Measurements from ENCODE around the gene PARD3B.

The PARD3B gene

DNA sequence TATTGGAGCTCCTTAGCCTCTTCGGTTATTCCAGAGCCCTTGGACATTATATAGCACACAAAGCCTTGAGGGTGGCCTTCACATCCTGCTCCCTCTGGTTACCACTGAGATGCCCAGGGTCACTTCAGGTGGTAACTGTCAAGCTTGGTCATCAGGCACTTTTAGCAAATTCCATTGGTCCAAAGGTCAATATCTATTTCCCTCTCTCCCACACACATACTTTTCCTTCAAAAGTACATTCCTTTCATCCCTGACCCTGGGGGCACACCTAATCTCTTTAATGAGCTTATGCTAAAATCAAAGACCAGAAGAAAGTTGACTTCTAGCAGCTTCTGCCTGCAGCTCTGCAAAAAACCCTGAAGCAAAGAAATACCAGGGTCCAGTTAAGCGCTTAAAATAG lies 965.1 kb downstream of the PARD3B start:
- Mint-ChIP-seq H3K27ac (no peak overlapping the region), H3K4me1 (no peaks in the 10 kb centered on the region), H3K9me3 (no peaks in the 10 kb centered on the region), H3K27me3 (no peaks in the 10 kb centered on the region), H3K4me3 (no peak overlapping the region)
- DNase-seq (no peak), ATAC-seq (no peak)

DNA sequence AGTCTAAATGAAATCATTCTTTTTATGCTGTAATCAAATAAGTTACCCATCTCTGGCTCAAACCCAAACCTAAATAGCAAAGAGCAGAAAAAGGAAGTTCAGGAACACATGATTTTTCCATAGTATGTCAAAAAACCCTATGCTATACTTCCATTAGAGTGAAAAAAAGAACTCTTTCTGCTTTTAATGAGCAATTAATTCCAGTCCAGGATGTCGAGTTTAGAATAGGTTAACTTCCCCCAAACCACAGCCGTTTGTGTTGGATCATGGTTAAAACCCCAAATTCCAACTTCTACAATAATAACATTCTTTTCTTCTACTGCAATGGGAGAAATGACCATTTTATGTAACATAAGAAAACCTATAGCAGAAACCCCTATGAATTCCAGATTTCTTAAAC lies 965.9 kb downstream of the PARD3B start:
- Mint-ChIP-seq H3K4me3 (no peak overlapping the region), H3K27ac (no peak overlapping the region), H3K4me1 (no peaks in the 10 kb centered on the region), H3K9me3 (no peaks in the 10 kb centered on the region), H3K27me3 (no peaks in the 10 kb centered on the region)
- DNase-seq, result no peak
- no peak for ATAC-seq

DNA sequence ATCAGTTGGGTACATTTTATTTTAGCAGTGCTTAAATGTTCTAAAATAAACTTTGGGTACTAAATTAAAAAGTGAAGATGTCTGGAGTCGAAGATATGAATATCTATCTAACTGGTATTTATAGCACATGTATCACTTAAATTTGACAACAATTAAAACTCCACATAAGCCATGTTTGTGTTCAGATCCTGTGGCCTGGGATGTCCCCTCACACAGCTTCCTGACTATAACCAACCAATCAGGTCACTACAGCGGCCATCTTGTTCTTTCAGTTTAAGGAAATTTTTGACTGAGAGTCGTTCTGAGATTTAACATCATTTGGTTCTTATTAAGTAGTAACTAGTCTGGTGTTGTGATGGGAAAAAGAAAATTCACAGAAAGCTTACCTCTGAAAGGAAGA lies 966.4 kb downstream of the PARD3B start:
- H3K4me1 Mint-ChIP-seq, result no peaks in the 10 kb centered on the region
- H3K4me3 Mint-ChIP-seq, result no peak overlapping the region
- DNase-seq, result no peak
- H3K27ac Mint-ChIP-seq, result no peak overlapping the region
- H3K27me3 Mint-ChIP-seq, result no peaks in the 10 kb centered on the region
- ATAC-seq, result no peak
- no peaks in the 10 kb centered on the region for H3K9me3 Mint-ChIP-seq

GRCh38 chr2:205520311-205520710 lies 975.0 kb downstream of the PARD3B start:
- DNase-seq (no peak), ATAC-seq (no peak)
- H3K9me3 Mint-ChIP-seq, result no peaks in the 10 kb centered on the region
- H3K4me1 Mint-ChIP-seq, result no peaks in the 10 kb centered on the region
- peaks cover 11% of the 10 kb centered on the region for H3K27me3 Mint-ChIP-seq
- H3K27ac Mint-ChIP-seq, result no peak overlapping the region
- no peak overlapping the region for H3K4me3 Mint-ChIP-seq

- Mint-ChIP-seq H3K4me1 (peaks cover 8% of the 10 kb centered on the region), H3K27me3 (peaks cover 11% of the 10 kb centered on the region), H3K9me3 (no peaks in the 10 kb centered on the region), H3K4me3 (no peak overlapping the region), H3K27ac (no peak overlapping the region)
- ATAC-seq (no peak), DNase-seq (no peak)
Observed at GRCh38 chr2:205524656-205525055, 979.4 kb downstream of the PARD3B start.

- Mint-ChIP-seq H3K4me3 (no peak overlapping the region), H3K4me1 (peaks cover 8% of the 10 kb centered on the region), H3K27ac (no peak overlapping the region), H3K27me3 (peaks cover 16% of the 10 kb centered on the region), H3K9me3 (no peaks in the 10 kb centered on the region)
- ATAC-seq (no peak), DNase-seq (no peak)
Observed at GRCh38 chr2:205527801-205528200, 982.5 kb downstream of the PARD3B start.

DNA sequence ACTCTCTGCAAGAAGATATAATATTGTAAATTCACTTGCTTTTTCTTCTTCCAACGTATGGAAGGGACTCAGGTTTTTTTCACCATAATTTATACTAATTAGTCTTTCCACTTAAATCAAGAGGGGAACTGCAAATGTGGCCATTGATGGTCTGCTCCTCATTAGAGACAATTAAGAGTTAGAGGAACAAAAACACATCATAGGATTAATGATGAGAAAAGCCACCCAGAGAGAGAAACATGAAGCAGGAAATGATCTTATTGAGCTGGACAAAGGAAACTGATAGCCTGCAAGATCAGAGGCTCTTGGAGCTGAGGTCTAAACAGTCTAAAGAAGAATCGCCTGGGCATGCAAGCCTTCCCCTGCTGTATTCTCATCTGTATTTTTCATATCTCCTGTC lies 985.8 kb downstream of the PARD3B start:
- DNase-seq, result no peak
- Mint-ChIP-seq H3K4me3 (no peak overlapping the region), H3K4me1 (peaks cover 8% of the 10 kb centered on the region), H3K9me3 (no peaks in the 10 kb centered on the region), H3K27ac (no peak overlapping the region), H3K27me3 (peaks cover 5% of the 10 kb centered on the region)
- no peak for ATAC-seq

DNA sequence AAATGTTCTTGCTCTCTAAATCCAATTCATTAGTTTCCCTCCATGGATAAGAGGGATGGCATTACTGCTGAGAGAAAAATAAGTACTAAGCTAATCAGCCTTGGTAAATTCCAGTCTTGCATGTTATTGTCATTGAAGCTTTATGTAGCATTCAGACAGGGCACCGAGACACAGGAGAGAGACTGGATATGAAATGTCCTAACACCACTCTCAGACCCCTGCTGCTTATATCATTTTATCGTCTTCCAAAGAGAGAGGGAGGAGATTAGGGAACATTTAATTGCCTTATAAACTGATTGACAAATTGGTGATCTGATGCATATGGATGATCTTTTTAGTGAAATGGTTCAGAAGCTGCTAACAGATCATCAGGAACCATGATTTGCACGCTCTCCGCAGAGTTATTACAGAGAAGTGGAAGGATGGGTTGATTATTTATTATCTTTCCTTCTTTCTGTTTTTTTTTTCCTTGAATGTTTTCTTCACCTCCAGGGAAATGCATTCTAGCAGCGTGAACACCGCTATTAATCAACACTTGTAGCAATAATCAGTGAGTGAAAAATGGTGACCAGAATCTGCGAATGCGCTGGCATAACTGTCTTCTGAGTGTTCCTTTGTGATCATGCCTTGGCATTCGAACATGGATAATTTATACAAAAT lies 986.3 kb downstream of the PARD3B start:
- Mint-ChIP-seq H3K27me3 (peaks cover 5% of the 10 kb centered on the region), H3K4me1 (peaks cover 8% of the 10 kb centered on the region), H3K4me3 (no peak overlapping the region), H3K9me3 (no peaks in the 10 kb centered on the region), H3K27ac (no peak overlapping the region)
- ATAC-seq (no peak), DNase-seq (no peak)

- no peak for ATAC-seq
- DNase-seq, result no peak
- no peaks in the 10 kb centered on the region for H3K9me3 Mint-ChIP-seq
- no peak overlapping the region for H3K4me3 Mint-ChIP-seq
- peaks cover 5% of the 10 kb centered on the region for H3K27me3 Mint-ChIP-seq
- H3K27ac Mint-ChIP-seq, result peak overlapping the region in 1 of 2 donors; percentile 65
- peaks cover 8% of the 10 kb centered on the region for H3K4me1 Mint-ChIP-seq
Observed at GRCh38 chr2:205535001-205535400, 989.7 kb downstream of the PARD3B start.

- Mint-ChIP-seq H3K27ac (no peak overlapping the region), H3K4me1 (peaks cover 27% of the 10 kb centered on the region), H3K9me3 (no peaks in the 10 kb centered on the region), H3K4me3 (no peak overlapping the region), H3K27me3 (no peaks in the 10 kb centered on the region)
- no peak for DNase-seq
- no peak for ATAC-seq
Observed at GRCh38 chr2:205539603-205540002, 994.3 kb downstream of the PARD3B start.

GRCh38 chr2:205540036-205540435 lies 994.8 kb downstream of the PARD3B start:
- ATAC-seq (no peak), DNase-seq (no peak)
- Mint-ChIP-seq H3K27ac (no peak overlapping the region), H3K27me3 (no peaks in the 10 kb centered on the region), H3K9me3 (no peaks in the 10 kb centered on the region), H3K4me3 (no peak overlapping the region), H3K4me1 (peaks cover 27% of the 10 kb centered on the region)

DNA sequence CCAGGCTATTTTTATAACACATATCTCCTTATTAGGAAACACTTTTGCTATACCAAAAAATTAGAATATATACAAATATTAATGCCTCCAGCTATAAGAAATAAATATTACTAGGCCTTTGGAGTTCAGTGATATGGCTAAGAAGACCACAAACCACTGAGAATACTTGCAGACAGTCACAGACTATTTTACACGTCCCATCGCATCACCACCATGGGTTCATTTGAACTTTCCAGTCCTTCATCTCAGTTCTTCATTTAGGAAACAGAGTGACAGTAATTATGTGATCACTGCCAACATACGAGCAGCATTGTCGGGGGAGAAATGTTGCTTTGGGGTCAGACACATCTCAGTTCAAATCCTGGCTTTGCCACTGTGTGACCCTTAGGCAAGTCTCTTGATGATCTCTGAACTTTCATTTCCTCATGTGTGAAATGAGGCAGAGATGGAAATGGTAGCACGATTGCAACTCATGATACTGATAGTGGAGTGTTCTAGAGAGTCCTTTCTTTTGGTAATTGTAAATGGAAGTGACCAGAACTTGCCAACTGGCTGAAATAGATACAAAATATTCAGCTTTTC lies 998.1 kb downstream of the PARD3B start:
- Mint-ChIP-seq H3K4me3 (no peak overlapping the region), H3K9me3 (peaks cover 0 to 4% of the 10 kb centered on the region in 2 donors), H3K27me3 (no peaks in the 10 kb centered on the region), H3K4me1 (peaks cover 27% of the 10 kb centered on the region), H3K27ac (no peak overlapping the region)
- DNase-seq (no peak), ATAC-seq (peak; percentile 39)

- no peak for DNase-seq
- Mint-ChIP-seq H3K9me3 (peaks cover 0 to 6% of the 10 kb centered on the region in 2 donors), H3K27me3 (no peaks in the 10 kb centered on the region), H3K27ac (peak overlapping the region in 1 of 2 donors; percentile 94), H3K4me1 (peaks cover 27% of the 10 kb centered on the region), H3K4me3 (no peak overlapping the region)
- peak; percentile 90 for ATAC-seq
Observed at GRCh38 chr2:205543937-205544702, 998.8 kb downstream of the PARD3B start.

- H3K4me3 Mint-ChIP-seq, result no peak overlapping the region
- H3K27ac Mint-ChIP-seq, result no peak overlapping the region
- H3K27me3 Mint-ChIP-seq, result no peaks in the 10 kb centered on the region
- peaks cover 0 to 6% of the 10 kb centered on the region in 2 donors for H3K9me3 Mint-ChIP-seq
- DNase-seq, result no peak
- ATAC-seq, result no peak
- H3K4me1 Mint-ChIP-seq, result peaks cover 12% of the 10 kb centered on the region
Observed at GRCh38 chr2:205545971-205546816, 1000.9 kb downstream of the PARD3B start.

- no peaks in the 10 kb centered on the region for H3K4me1 Mint-ChIP-seq
- ATAC-seq (no peak), DNase-seq (no peak)
- no peak overlapping the region for H3K4me3 Mint-ChIP-seq
- no peak overlapping the region for H3K27ac Mint-ChIP-seq
- H3K27me3 Mint-ChIP-seq, result no peaks in the 10 kb centered on the region
- no peaks in the 10 kb centered on the region for H3K9me3 Mint-ChIP-seq
Observed at GRCh38 chr2:205555566-205556230, 1010.4 kb downstream of the PARD3B start.
